Ovary (tissue), 9 donors: ENCODE measurements around the gene PRKACB. TPM values are rescaled to one million over a fixed set of nuclear protein-coding genes. Genes with fewer than 3 reads are reported as not detected.

Source experiments
- DNase-seq, 5 donors: peaks; one replicate each; pipeline ENCODE4 v3.0.0-alpha.2; 2019 to 2020
- H3K27ac ChIP-seq, 2 donors: fragments of 200-600 bp; one replicate each; pipeline versions ENCODE4 v1.5.1 to v1.8.0; 2019 to 2022
- H3K27me3 ChIP-seq: fragments of 200-600 bp; one replicate; pipeline ENCODE4 v1.8.0; 2022
- H3K36me3 ChIP-seq: fragments of 200-600 bp; sonication (generic); one replicate; pipeline ENCODE4 v1.5.1; 2019
- H3K4me1 ChIP-seq: one replicate; pipeline ENCODE4 v1.8.1; 2013; ENCODE audit warnings: mild to moderate bottlenecking, moderate library complexity; ENCODE audit not compliant: insufficient read depth
- H3K4me3 ChIP-seq: fragments of 200-600 bp; sonication (generic); one replicate; pipeline ENCODE4 v1.5.1; 2017
- H3K9me3 ChIP-seq, 2 donors: fragments of 200-600 bp in 1 of 2; sonication (generic) in 1 of 2; one replicate each; pipeline versions ENCODE4 v1.5.1 to v1.8.1; 2013 to 2019; ENCODE audit warnings: mild to moderate bottlenecking in 1 of 2, moderate library complexity in 1 of 2
- CTCF ChIP-seq, 3 donors: fragments of 450-650 bp in 2 of 3; fragments of 200-600 bp in 1 of 3; IDR thresholded peaks; one replicate each; pipeline versions ENCODE4 v1.5.1 to v1.8.0; 2016 to 2022; ENCODE audit warnings: antibody characterized with exemption in 3 of 3, mild to moderate bottlenecking in 1 of 3
- EP300 ChIP-seq: sonication (generic); formaldehyde crosslinking; IDR thresholded peaks from one replicate; pipeline ENCODE4 v1.6.1; 2017; ENCODE audit warnings: antibody characterized with exemption
- POLR2A ChIP-seq: fragments of 450-650 bp; IDR thresholded peaks from one replicate; pipeline ENCODE4 v1.6.1; 2017; ENCODE audit warnings: antibody characterized with exemption, mild to moderate bottlenecking, moderate library complexity
- WGBS, 3 donors: extraction: QIAGEN DNeasy Blood & Tissue Kit in 1 of 3; methylation state at CpG; one replicate each; pipeline versions ENCODE4 v1.1.5 to v1.1.7; 2013 to 2017; 5-methylcytosine and 5-hydroxymethylcytosine counted together
- intact Hi-C, 4 donors: fragments of 100-400 bp; cut with DNase I; formaldehyde crosslinking; loops; one replicate each; pipeline versions ENCODE4 v1.11.0 to v1.15.1; 2022 to 2023
- polyA plus RNA-seq, 2 donors: library from polyadenylated mRNA; stranded (reverse); fragments of 200-250 nt in 1 of 2; fragments of 350-450 nt in 1 of 2; fragmentation: Illumina TruSeq in 1 of 2; extraction: RNeasy Lipid Tissue Mini Kit (QIAGEN cat#74804) in 1 of 2; gene quantifications; one replicate each; pipeline ENCODE4 v1.2.3, GENCODE V29; 2013 to 2014
- total RNA-seq, 7 donors: library from RNA; depleted of rRNA in 2 of 7; stranded (reverse); fragments of >200 nt in 2 of 7; fragmentation: NEBNext Ultra II Directional in 3 of 7; extraction: Animal tissue kit (Norgen Biotek cat#: 25700) in 3 of 7; gene quantifications; one replicate each; pipeline versions ENCODE4 v1.1.0 to v1.2.4, GENCODE V29; 2016 to 2023
- donor health status: DM: no; HTN: no; CAD: no; lungs with moderate emphysema.
- donor health status: DM: no; HTN: no; CAD: no.
- donor health status: Bipolar disorder and iron deficiency.
- donor health status: DM: yes; HTN: yes; CAD: no.
- donor health status: DM: no; HTN: no; CAD: no.
- donor health status: DM: yes; HTN: yes; CAD: no.

Gene PRKACB
- total and polyA plus RNA-seq, 9 donors: 10.3 to 41.9 (median 26.1) TPM

GRCh38 chr1:84259376-84259775 is 115.3 kb downstream of the PRKACB start:
- Histone ChIP-seq H3K9me3 (no peaks in the 10 kb centered on the region), H3K27ac (no peak overlapping the region), H3K27me3 (no peaks in the 10 kb centered on the region), H3K4me1 (no peaks in the 10 kb centered on the region), H3K4me3 (no peak overlapping the region), H3K36me3 (no peaks in the 10 kb centered on the region)
- intact Hi-C loops: no loop called here
- TF ChIP-seq EP300 (no peak), POLR2A (no peak), CTCF (IDR thresholded peaks at IDR 0.05) (no peak)
- no peak for DNase-seq
- 80 to 89% (median 89%) methylated on average over 2 of the region's 2 CpGs for WGBS, 3 donors

GRCh38 chr1:84259989-84260388 is 115.9 kb downstream of the PRKACB start:
- no peaks in the 10 kb centered on the region for H3K9me3 ChIP-seq
- no peaks in the 10 kb centered on the region for H3K27me3 ChIP-seq
- H3K36me3 ChIP-seq: no peaks in the 10 kb centered on the region
- no peak overlapping the region for H3K27ac ChIP-seq
- 86 to 98% (median 88%) methylated on average over 2 of the region's 2 CpGs for WGBS, 3 donors
- H3K4me3 ChIP-seq: no peak overlapping the region
- DNase-seq: no peak
- no peak for TF ChIP-seq POLR2A
- intact Hi-C loops: no loop called here
- no peaks in the 10 kb centered on the region for H3K4me1 ChIP-seq

- Histone ChIP-seq H3K9me3 (no peaks in the 10 kb centered on the region), H3K27ac (no peak overlapping the region), H3K4me1 (no peaks in the 10 kb centered on the region), H3K4me3 (no peak overlapping the region), H3K36me3 (no peaks in the 10 kb centered on the region), H3K27me3 (no peaks in the 10 kb centered on the region)
- WGBS, 3 donors: 38 to 47% (median 43%) methylated on average over 3 of the region's 3 CpGs
- DNase-seq: no peak
- TF ChIP-seq POLR2A (no peak), EP300 (no peak), CTCF (IDR thresholded peaks at IDR 0.05) (no peak)
- intact Hi-C loops: no loop called here
Observed at GRCh38 chr1:84260852-84261518, 116.9 kb downstream of the PRKACB start.

GRCh38 chr1:84264961-84265360 is 120.9 kb downstream of the PRKACB start:
- Histone ChIP-seq H3K9me3 (no peaks in the 10 kb centered on the region), H3K4me1 (no peaks in the 10 kb centered on the region), H3K27me3 (no peaks in the 10 kb centered on the region), H3K4me3 (no peak overlapping the region), H3K27ac (no peak overlapping the region), H3K36me3 (no peaks in the 10 kb centered on the region)
- intact Hi-C loops: no loop called here
- TF ChIP-seq EP300 (no peak), CTCF (IDR thresholded peaks at IDR 0.05) (no peak), POLR2A (no peak)
- no peak for DNase-seq
- 47 to 56% (median 50%) methylated on average over 2 of the region's 2 CpGs for WGBS, 3 donors

DNA sequence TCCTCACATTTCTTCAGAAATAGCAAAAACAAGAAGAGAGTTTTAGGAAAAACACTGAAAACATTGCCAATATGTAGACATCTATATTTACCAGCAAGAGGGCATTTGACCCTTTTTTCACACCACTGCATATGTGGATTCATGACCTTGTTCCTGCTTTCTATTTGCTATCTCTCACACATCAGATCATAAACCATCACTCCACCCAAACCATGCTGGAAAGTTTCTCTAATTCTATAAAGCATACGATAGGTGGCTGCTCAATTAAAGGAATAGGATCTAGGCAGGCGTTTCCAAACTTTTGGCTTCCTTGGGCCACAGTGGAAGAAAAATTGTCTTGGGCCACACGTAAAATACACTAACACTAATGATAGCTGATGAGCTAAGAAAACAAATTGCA is 121.8 kb downstream of the PRKACB start:
- no peaks in the 10 kb centered on the region for H3K4me1 ChIP-seq
- no peaks in the 10 kb centered on the region for H3K27me3 ChIP-seq
- no peak for TF ChIP-seq POLR2A
- no peak for TF ChIP-seq CTCF (IDR thresholded peaks at IDR 0.05)
- no peak for TF ChIP-seq EP300
- no peak overlapping the region for H3K27ac ChIP-seq
- no peaks in the 10 kb centered on the region for H3K9me3 ChIP-seq
- no peaks in the 10 kb centered on the region for H3K36me3 ChIP-seq
- no peak for DNase-seq
- intact Hi-C loops: no loop called here
- no peak overlapping the region for H3K4me3 ChIP-seq
- 85 to 93% (median 88%) methylated on average over 3 of the region's 3 CpGs for WGBS, 3 donors
